MM.1S (cell line): ENCODE results near the gene VSTM2A.

ENCODE experiments used
- DNase-seq: peaks from one replicate; pipeline ENCODE4 v3.0.0-alpha.2; 2015
- H2AFZ ChIP-seq: fragments of 300-600 bp; sonication (generic); 2 replicates; pipeline ENCODE4 v1.6.0; 2016; ENCODE audit warnings: antibody characterized with exemption, low read length
- H3F3A ChIP-seq: fragments of 300-600 bp; sonication (generic); 2 replicates; pipeline ENCODE4 v1.6.1; 2016; ENCODE audit warnings: mild to moderate bottlenecking, antibody characterized with exemption, low read length, moderate library complexity, mixed read lengths; ENCODE audit not compliant: insufficient read depth
- H3K27ac ChIP-seq: fragments of 300-600 bp; sonication (generic); 2 replicates; pipeline ENCODE4 v1.5.1; 2016; ENCODE audit warnings: mild to moderate bottlenecking, low read length
- H3K27me3 ChIP-seq: fragments of 300-600 bp; sonication (generic); replicated peaks from 2 replicates; pipeline ENCODE4 v1.6.0; 2016; ENCODE audit warnings: low read length; ENCODE audit not compliant: insufficient read depth
- H3K36me3 ChIP-seq: fragments of 300-600 bp; sonication (generic); replicated peaks from 2 replicates; pipeline ENCODE4 v1.6.1; 2016; ENCODE audit warnings: mild to moderate bottlenecking, low read length, mixed read lengths; ENCODE audit not compliant: insufficient read depth
- H3K4me1 ChIP-seq: fragments of 300-600 bp; sonication (generic); 2 replicates; pipeline ENCODE4 v1.6.1; 2016; ENCODE audit warnings: low read length, mixed read lengths
- H3K4me2 ChIP-seq: fragments of 300-600 bp; sonication (generic); 2 replicates; pipeline ENCODE4 v1.6.0; 2016; ENCODE audit warnings: low read depth, low read length
- H3K4me3 ChIP-seq: fragments of 300-600 bp; sonication (generic); 2 replicates; pipeline ENCODE4 v1.5.1; 2016; ENCODE audit warnings: low read length, mixed read lengths
- H3K79me2 ChIP-seq: fragments of 300-600 bp; sonication (generic); 2 replicates; pipeline ENCODE4 v1.6.1; 2016; ENCODE audit warnings: mixed run types, low read length, mixed read lengths
- H3K9ac ChIP-seq: fragments of 300-600 bp; sonication (generic); 2 replicates; pipeline ENCODE4 v1.6.1; 2016; ENCODE audit warnings: low read length, mixed read lengths
- H3K9me2 ChIP-seq: fragments of 300-600 bp; sonication (generic); replicated peaks from 2 replicates; pipeline ENCODE4 v1.6.1; 2016; ENCODE audit warnings: mild to moderate bottlenecking, low read length, mixed read lengths; ENCODE audit not compliant: insufficient read depth
- H3K9me3 ChIP-seq: fragments of 300-600 bp; sonication (generic); replicated peaks from 2 replicates; pipeline ENCODE4 v1.6.1; 2016; ENCODE audit warnings: mild to moderate bottlenecking, low read length, mixed read lengths; ENCODE audit not compliant: insufficient read depth
- H4K20me1 ChIP-seq: fragments of 300-600 bp; sonication (generic); 2 replicates; pipeline ENCODE4 v1.6.1; 2016; ENCODE audit warnings: mild to moderate bottlenecking, low read length, moderate library complexity, mixed read lengths; ENCODE audit not compliant: insufficient read depth
- EZH2 ChIP-seq: fragments of 300-600 bp; sonication (generic); optimal IDR thresholded peaks from 2 replicates; pipeline ENCODE3; 2017; ENCODE audit warnings: low read depth, mild to moderate bottlenecking, antibody characterized with exemption, low read length, mixed read lengths
- EZH2phosphoT487 ChIP-seq: fragments of 300-600 bp; sonication (generic); IDR thresholded peaks from 2 replicates; pipeline ENCODE4 v1.6.1; 2018; ENCODE audit warnings: antibody characterized with exemption, low read length
- TF ChIP-seq, protein P1 (sequence below): fragments of 300-600 bp; sonication (generic); IDR thresholded peaks from 2 replicates; pipeline ENCODE4 v1.5.1; 2016; ENCODE audit warnings: antibody characterized with exemption, low read length, mixed read lengths

Gene VSTM2A

GRCh38 chr7:54546986-54547314 lies 4.8 kb downstream of the VSTM2A start:
- Histone ChIP-seq H3K4me3 (peak overlapping the region; percentile 64), H4K20me1 (no peaks in the 10 kb centered on the region), H2AFZ (peak overlapping the region; percentile 74), H3K9me3 (no peaks in the 10 kb centered on the region), H3K9me2 (no peaks in the 10 kb centered on the region), H3K36me3 (no peaks in the 10 kb centered on the region), H3K27ac (no peak overlapping the region), H3K79me2 (no peaks in the 10 kb centered on the region), H3F3A (no peaks in the 10 kb centered on the region), H3K4me1 (no peaks in the 10 kb centered on the region), H3K9ac (peak overlapping the region; percentile 43), H3K27me3 (no peaks in the 10 kb centered on the region), H3K4me2 (peak overlapping the region; percentile 81)
- no peak for DNase-seq
- TF ChIP-seq EZH2 (no peak), EZH2phosphoT487 (no peak)
- TF ChIP-seq, protein P1, sequence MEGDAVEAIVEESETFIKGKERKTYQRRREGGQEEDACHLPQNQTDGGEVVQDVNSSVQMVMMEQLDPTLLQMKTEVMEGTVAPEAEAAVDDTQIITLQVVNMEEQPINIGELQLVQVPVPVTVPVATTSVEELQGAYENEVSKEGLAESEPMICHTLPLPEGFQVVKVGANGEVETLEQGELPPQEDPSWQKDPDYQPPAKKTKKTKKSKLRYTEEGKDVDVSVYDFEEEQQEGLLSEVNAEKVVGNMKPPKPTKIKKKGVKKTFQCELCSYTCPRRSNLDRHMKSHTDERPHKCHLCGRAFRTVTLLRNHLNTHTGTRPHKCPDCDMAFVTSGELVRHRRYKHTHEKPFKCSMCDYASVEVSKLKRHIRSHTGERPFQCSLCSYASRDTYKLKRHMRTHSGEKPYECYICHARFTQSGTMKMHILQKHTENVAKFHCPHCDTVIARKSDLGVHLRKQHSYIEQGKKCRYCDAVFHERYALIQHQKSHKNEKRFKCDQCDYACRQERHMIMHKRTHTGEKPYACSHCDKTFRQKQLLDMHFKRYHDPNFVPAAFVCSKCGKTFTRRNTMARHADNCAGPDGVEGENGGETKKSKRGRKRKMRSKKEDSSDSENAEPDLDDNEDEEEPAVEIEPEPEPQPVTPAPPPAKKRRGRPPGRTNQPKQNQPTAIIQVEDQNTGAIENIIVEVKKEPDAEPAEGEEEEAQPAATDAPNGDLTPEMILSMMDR = no peak

DNA sequence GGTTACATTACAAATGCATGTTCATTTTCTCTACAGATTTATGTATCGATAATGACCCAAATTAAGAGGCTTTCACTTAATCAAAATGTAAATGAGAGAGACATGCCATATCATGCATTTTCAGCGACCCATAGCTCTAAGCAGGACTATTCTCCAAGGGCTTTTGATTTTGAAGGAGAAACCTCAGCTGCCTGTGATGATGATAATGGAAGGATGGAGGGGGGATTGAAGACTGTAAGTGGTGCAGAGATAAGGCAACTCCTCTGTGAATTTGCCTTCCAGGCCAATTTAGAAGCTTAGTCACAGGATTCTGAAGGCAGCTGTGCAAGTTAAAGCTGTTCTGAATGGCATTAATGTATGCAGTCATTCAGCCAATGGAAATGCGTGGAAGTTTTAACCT lies 8.3 kb downstream of the VSTM2A start:
- H3K27me3 ChIP-seq = no peaks in the 10 kb centered on the region
- H3K4me3 ChIP-seq = no peak overlapping the region
- no peaks in the 10 kb centered on the region for H3K9me2 ChIP-seq
- H2AFZ ChIP-seq = no peak overlapping the region
- H3K4me1 ChIP-seq = no peaks in the 10 kb centered on the region
- TF ChIP-seq EZH2phosphoT487 (no peak), EZH2 (no peak)
- TF ChIP-seq, protein P1 = no peak
- no peaks in the 10 kb centered on the region for H4K20me1 ChIP-seq
- no peak overlapping the region for H3K9ac ChIP-seq
- no peak overlapping the region for H3K4me2 ChIP-seq
- H3K27ac ChIP-seq = no peak overlapping the region
- no peaks in the 10 kb centered on the region for H3K79me2 ChIP-seq
- H3F3A ChIP-seq = no peaks in the 10 kb centered on the region
- no peaks in the 10 kb centered on the region for H3K36me3 ChIP-seq
- no peaks in the 10 kb centered on the region for H3K9me3 ChIP-seq
- no peak for DNase-seq

- Histone ChIP-seq H4K20me1 (no peaks in the 10 kb centered on the region), H3K4me2 (no peak overlapping the region), H3K9ac (no peak overlapping the region), H3K4me1 (no peaks in the 10 kb centered on the region), H3K36me3 (no peaks in the 10 kb centered on the region), H3K27me3 (no peaks in the 10 kb centered on the region), H3F3A (no peaks in the 10 kb centered on the region), H3K4me3 (no peak overlapping the region), H3K9me2 (no peaks in the 10 kb centered on the region), H2AFZ (no peak overlapping the region), H3K79me2 (no peaks in the 10 kb centered on the region), H3K27ac (no peak overlapping the region), H3K9me3 (no peaks in the 10 kb centered on the region)
- TF ChIP-seq EZH2phosphoT487 (no peak), EZH2 (no peak)
- TF ChIP-seq, protein P1 = no peak
- DNase-seq = no peak
These were observed 13.9 kb downstream of the VSTM2A start for GRCh38 chr7:54556121-54556520.

DNA sequence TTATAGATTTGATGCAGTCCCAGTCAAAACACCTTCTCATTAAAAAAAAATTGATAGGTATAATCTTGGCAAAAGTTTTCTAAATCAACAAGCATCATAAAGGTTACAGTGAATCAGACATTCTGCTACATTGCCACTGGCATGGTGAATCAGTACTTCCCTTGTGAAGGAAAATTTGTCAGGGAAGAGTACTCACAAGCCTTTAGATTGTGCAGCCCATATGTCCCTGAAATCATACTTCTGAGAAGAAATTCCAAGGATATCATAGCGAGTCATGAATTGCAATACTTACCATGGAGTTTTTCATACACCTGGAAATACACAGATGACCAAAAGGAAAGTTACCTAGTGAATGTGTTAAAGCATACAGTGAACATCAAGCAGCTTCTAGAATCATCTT lies 17.2 kb downstream of the VSTM2A start:
- no peak overlapping the region for H3K27ac ChIP-seq
- no peak overlapping the region for H3K4me3 ChIP-seq
- H3K27me3 ChIP-seq = no peaks in the 10 kb centered on the region
- no peaks in the 10 kb centered on the region for H3K4me1 ChIP-seq
- TF ChIP-seq EZH2phosphoT487 = no peak
- TF ChIP-seq, protein P1 = no peak
- no peak for TF ChIP-seq EZH2
- no peak overlapping the region for H3K9ac ChIP-seq
- H3K9me3 ChIP-seq = no peaks in the 10 kb centered on the region
- H2AFZ ChIP-seq = no peak overlapping the region
- no peaks in the 10 kb centered on the region for H4K20me1 ChIP-seq
- no peaks in the 10 kb centered on the region for H3K79me2 ChIP-seq
- H3K4me2 ChIP-seq = no peak overlapping the region
- H3F3A ChIP-seq = no peaks in the 10 kb centered on the region
- H3K36me3 ChIP-seq = no peaks in the 10 kb centered on the region
- H3K9me2 ChIP-seq = no peaks in the 10 kb centered on the region
- no peak for DNase-seq
